VCaP (cell line): Measurements from ENCODE around the gene RGR.

Source experiments
- H3K27ac ChIP-seq: fragments of 450-650 bp; 2 replicates; pipeline ENCODE4 v1.5.1; 2017
- TF ChIP-seq, protein P1 (sequence below): fragments of 450-650 bp; conservative IDR thresholded peaks from 2 replicates; pipeline ENCODE4 v1.5.1; 2017; ENCODE audit warnings: mild to moderate bottlenecking, moderate library complexity

RGR gene, protein sequence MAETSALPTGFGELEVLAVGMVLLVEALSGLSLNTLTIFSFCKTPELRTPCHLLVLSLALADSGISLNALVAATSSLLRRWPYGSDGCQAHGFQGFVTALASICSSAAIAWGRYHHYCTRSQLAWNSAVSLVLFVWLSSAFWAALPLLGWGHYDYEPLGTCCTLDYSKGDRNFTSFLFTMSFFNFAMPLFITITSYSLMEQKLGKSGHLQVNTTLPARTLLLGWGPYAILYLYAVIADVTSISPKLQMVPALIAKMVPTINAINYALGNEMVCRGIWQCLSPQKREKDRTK

DNA sequence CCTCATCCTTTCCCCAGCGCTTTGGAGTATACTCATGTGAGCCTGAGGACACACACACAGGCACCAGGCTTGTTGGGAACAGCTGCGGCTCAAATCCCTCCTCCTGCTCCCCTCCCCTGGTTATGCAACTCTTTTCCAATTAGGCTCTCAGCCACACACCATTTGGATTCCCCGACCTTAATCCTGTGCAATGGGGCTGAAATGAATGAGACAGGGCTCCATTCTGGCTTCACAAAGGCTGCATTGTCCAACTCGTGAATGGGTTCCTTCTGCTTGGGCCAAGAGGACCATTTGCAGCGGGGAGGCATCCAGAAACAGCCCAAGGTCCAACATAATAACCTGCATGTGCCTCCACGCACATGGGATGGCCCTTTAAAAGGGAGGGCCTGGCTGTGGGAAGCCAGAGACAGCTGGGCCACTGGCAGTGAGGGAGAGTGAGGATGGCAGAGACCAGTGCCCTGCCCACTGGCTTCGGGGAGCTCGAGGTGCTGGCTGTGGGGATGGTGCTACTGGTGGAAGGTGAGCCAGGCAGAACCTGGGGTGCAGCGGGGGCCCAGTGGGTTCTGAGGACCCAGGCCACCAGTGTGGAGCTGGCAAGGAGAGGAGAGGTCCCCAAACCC is at the start of gene RGR:
Gene RGR, plus strand, starts transcription at position 403 of the 620 bp plus-strand sequence. Its CDS starts 38 bp downstream, at position 441.
- no peak within 1 kb of the TSS for H3K27ac ChIP-seq
- TF ChIP-seq, protein P1, sequence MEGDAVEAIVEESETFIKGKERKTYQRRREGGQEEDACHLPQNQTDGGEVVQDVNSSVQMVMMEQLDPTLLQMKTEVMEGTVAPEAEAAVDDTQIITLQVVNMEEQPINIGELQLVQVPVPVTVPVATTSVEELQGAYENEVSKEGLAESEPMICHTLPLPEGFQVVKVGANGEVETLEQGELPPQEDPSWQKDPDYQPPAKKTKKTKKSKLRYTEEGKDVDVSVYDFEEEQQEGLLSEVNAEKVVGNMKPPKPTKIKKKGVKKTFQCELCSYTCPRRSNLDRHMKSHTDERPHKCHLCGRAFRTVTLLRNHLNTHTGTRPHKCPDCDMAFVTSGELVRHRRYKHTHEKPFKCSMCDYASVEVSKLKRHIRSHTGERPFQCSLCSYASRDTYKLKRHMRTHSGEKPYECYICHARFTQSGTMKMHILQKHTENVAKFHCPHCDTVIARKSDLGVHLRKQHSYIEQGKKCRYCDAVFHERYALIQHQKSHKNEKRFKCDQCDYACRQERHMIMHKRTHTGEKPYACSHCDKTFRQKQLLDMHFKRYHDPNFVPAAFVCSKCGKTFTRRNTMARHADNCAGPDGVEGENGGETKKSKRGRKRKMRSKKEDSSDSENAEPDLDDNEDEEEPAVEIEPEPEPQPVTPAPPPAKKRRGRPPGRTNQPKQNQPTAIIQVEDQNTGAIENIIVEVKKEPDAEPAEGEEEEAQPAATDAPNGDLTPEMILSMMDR: no peak

DNA sequence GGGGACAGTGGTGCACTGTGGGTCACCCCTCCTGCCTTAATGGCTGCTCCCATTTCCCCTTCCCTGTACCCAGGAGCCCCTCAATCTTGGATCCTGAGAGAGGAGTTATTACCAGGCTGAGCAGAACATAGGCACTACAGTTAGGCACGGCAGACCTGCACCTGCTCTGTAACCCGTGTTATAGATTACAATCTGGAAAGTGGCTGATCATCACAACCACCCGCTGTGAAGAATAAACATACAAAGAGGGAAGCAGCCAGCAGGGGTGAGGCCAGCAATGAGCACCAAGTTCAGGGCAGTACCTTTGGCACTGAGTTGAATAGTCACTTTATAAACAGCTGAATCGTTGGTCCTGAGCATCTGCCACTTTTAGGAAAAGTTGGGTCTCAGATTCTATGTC is 48.8 kb upstream of the RGR start:
- TF ChIP-seq, protein P1: no peak

DNA sequence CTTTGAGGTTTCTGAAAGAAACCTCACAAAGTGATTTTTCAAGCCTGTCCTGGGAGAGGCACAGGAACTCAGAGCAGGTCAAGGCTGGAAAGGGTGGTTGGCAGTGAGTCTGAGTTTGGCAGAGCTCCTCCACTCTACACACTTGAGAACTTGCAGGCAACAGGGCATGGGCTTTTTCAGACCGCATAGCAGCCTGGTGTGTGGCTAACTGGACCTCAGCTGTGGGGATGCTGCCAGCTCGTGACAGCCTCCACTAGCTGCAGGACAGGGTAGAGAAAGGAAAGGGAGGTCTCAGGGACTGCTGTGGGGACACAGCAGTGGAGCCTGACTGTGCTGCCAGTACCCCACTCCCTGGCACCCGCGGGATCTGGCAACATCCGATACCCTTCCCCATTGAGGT is 47.9 kb upstream of the RGR start:
- TF ChIP-seq, protein P1: no peak
- H3K27ac ChIP-seq: no peak overlapping the region

More for the DNA sequence above, 48.8 kb upstream of the RGR start:
- H3K27ac ChIP-seq: no peak overlapping the region

DNA sequence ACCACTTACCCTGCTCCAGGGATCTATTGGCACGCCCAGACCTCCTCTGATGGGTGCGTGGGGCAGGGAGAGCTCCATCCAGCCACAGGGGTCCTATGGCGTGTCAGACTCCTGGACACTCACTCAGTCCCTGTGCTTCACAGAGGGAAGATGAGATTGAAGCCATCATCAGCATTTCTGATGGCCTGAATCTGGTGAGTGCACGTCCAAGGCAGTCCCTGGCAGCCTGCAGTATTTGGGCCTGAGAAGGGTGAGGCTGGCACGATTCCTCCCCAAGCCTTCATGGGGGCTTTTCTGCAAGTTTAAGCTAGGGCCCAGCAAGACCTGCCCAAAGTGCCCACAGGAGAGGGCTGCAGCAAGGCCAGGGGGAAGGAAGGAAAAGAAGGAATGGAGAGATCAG is 47.2 kb upstream of the RGR start:
- H3K27ac ChIP-seq: no peak overlapping the region
- TF ChIP-seq, protein P1: no peak

DNA sequence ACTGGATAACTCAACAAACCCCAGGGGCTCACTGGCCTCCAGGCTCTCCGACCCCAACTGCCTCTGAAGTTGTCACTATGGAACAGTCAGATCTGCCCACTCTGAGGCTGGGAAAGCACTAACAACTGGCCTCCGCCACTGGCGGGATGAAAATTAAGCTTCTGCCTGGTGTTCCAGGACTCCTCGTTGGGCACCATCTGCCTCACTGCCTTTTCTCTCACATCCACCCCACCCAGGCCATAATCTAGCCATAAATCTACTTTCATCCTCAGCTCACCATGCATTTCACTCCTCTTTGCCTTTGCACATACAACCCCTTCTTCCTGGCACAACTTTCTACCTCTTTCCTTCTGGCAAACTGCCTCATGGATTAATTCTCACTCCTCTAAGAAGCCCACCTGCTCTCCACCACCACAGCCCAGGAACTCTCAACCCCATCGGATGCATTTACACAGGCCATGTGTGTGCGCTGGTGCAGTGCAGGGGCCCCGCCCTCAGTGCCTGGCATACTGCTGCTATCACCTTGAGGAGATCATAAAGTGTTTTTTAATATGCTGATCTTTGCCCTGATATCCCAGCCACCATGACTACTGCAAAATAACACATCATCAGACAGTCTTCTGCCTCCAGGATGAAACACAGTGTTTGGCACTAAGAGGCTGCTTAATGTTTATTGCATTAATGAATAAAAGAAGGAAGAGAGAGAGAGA is 46.5 kb upstream of the RGR start:
- H3K27ac ChIP-seq: no peak overlapping the region
- TF ChIP-seq, protein P1: no peak

DNA sequence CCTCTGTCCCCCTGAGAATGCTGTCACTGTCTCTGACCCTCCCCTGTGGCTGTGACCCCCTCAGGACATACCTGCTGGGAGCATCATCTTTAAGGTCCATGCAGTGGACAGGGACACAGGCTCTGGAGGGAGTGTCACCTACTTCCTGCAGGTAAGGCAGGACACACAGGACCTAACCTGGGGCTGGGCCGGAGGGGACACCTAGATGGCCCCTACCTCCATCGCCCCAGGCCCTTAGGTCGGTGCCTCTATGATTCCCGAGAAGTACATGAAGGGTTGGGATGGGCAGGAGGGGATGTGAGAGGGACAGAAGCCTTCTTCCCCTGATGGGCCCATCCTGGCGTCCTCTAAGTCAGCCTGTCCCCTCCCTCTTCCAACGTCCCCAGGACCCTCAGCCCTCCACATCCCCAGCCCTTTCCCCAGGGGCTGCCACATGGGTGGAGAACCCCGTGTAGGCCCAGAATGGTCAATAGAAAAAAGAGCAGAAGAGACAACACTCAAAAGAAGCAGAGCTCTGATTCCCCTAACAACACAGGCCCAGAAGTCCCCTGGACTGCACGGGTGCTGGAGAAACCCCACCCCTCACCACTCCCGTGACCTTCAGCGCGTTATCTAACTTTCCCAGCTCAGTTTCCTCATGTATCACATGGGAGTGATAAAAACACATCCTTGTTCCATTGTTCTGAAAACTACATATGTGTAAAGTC is 44.2 kb upstream of the RGR start:
- TF ChIP-seq, protein P1: no peak
- no peak overlapping the region for H3K27ac ChIP-seq

DNA sequence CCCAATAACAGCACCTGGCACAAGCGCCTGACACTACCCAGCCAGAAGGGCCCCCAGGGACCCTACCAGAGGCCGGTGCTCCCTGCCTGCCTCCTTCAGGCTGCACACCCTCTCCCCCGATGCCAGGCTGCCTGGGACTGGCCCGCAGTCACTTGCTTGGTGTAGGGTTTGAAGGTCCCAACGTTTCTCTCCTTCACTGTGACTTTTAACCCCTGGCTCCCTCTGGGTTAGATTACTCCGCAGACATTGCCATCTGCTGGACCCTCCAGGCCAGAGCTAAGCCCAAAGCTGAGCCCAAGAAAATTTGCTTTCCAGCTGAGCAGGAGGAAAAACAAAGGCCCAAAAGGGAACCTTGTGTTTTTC is 43.6 kb upstream of the RGR start:
- TF ChIP-seq, protein P1: no peak
- H3K27ac ChIP-seq: no peak overlapping the region
